Ectodermal cell (in vitro differentiated cells): ENCODE measurements around the gene TPO.
"Not testable (repeated sequence)": the region's sequence is repeated elsewhere in the genome, so short reads cannot be mapped to it uniquely, and the experiment has no call there.

Experiments
- H3K27ac ChIP-seq: 2 replicates; pipeline ENCODE4 v1.7.0; 2013; ENCODE audit warnings: mild to moderate bottlenecking, low read depth, low read length; ENCODE audit not compliant: insufficient read depth, poor library complexity, severe bottlenecking
- H3K27me3 ChIP-seq: 2 replicates; pipeline ENCODE4 v1.7.0; 2013; ENCODE audit warnings: mild to moderate bottlenecking, low read length; ENCODE audit not compliant: insufficient read depth, control insufficient read depth, poor library complexity, severe bottlenecking
- H3K36me3 ChIP-seq: one replicate; pipeline ENCODE4 v1.7.0; 2013; ENCODE audit warnings: low read length; ENCODE audit not compliant: control insufficient read depth, insufficient read depth
- H3K4me1 ChIP-seq: one replicate; pipeline ENCODE4 v1.7.0; 2013; ENCODE audit warnings: low read length; ENCODE audit not compliant: control insufficient read depth, insufficient read depth
- H3K4me3 ChIP-seq: 2 replicates; pipeline ENCODE4 v1.7.0; 2013; ENCODE audit warnings: low read depth, low read length, control low read depth; ENCODE audit not compliant: insufficient read depth
- H3K9me3 ChIP-seq: 2 replicates; pipeline ENCODE4 v1.7.0; 2013; ENCODE audit warnings: mild to moderate bottlenecking, low read length, moderate library complexity; ENCODE audit not compliant: control insufficient read depth
- WGBS, 2 experiments: methylation state at CpG; one replicate each; pipeline ENCODE4 v1.1.7; 2013; ENCODE audit warnings: missing lambda C conversion rate in 2 of 2; 5-methylcytosine and 5-hydroxymethylcytosine counted together

Gene TPO

GRCh38 chr2:1510176-1510575 lies 96.9 kb downstream of the TPO start:
- H3K9me3 ChIP-seq, result no peaks in the 10 kb centered on the region
- H3K27me3 ChIP-seq, result no peaks in the 10 kb centered on the region
- H3K4me1 ChIP-seq, result no peaks in the 10 kb centered on the region
- H3K27ac ChIP-seq, result no peak overlapping the region
- 82 to 87% methylated on average over 4 of the region's 4 CpGs for WGBS, 2 experiments
- no peaks in the 10 kb centered on the region for H3K36me3 ChIP-seq
- no peak overlapping the region for H3K4me3 ChIP-seq

GRCh38 chr2:1511455-1511854 lies 98.2 kb downstream of the TPO start:
- no peak overlapping the region for H3K4me3 ChIP-seq
- H3K4me1 ChIP-seq, result no peaks in the 10 kb centered on the region
- no peak overlapping the region for H3K27ac ChIP-seq
- no peaks in the 10 kb centered on the region for H3K36me3 ChIP-seq
- H3K27me3 ChIP-seq, result no peaks in the 10 kb centered on the region
- no peaks in the 10 kb centered on the region for H3K9me3 ChIP-seq
- 73% methylated on average over 5 to 6 of the region's 6 CpGs for WGBS, 2 experiments

GRCh38 chr2:1512321-1513289 lies 99.3 kb downstream of the TPO start:
- Histone ChIP-seq H3K4me3 (no peak overlapping the region), H3K9me3 (no peaks in the 10 kb centered on the region), H3K36me3 (no peaks in the 10 kb centered on the region), H3K27ac (no peak overlapping the region), H3K27me3 (no peaks in the 10 kb centered on the region), H3K4me1 (no peaks in the 10 kb centered on the region)
- 92% methylated on average over 36 of the region's 36 CpGs for WGBS, 2 experiments

- Histone ChIP-seq H3K27me3 (no peaks in the 10 kb centered on the region), H3K36me3 (no peaks in the 10 kb centered on the region), H3K4me1 (no peaks in the 10 kb centered on the region), H3K9me3 (no peaks in the 10 kb centered on the region), H3K27ac (no peak overlapping the region), H3K4me3 (no peak overlapping the region)
- WGBS, 2 experiments, result 87 to 88% methylated on average over 18 of the region's 18 CpGs
These were observed 101.3 kb downstream of the TPO start for GRCh38 chr2:1514391-1515072.

GRCh38 chr2:1515073-1515430 lies 101.8 kb downstream of the TPO start:
- Histone ChIP-seq H3K4me3 (no peak overlapping the region), H3K27ac (no peak overlapping the region), H3K36me3 (no peaks in the 10 kb centered on the region), H3K4me1 (no peaks in the 10 kb centered on the region), H3K27me3 (no peaks in the 10 kb centered on the region), H3K9me3 (no peaks in the 10 kb centered on the region)
- 80 to 84% methylated on average over 8 of the region's 8 CpGs for WGBS, 2 experiments

- H3K36me3 ChIP-seq, result no peaks in the 10 kb centered on the region
- no peaks in the 10 kb centered on the region for H3K4me1 ChIP-seq
- no peaks in the 10 kb centered on the region for H3K27me3 ChIP-seq
- H3K9me3 ChIP-seq, result no peaks in the 10 kb centered on the region
- no peak overlapping the region for H3K4me3 ChIP-seq
- 93% methylated on average over 23 of the region's 23 CpGs for WGBS, 2 experiments
- no peak overlapping the region for H3K27ac ChIP-seq
These were observed 102.9 kb downstream of the TPO start for GRCh38 chr2:1515986-1516797.

- WGBS, 2 experiments, result 93% methylated on average over 7 of the region's 7 CpGs
- H3K27me3 ChIP-seq, result no peaks in the 10 kb centered on the region
- no peaks in the 10 kb centered on the region for H3K9me3 ChIP-seq
- H3K27ac ChIP-seq, result no peak overlapping the region
- H3K4me3 ChIP-seq, result no peak overlapping the region
- no peaks in the 10 kb centered on the region for H3K36me3 ChIP-seq
- no peaks in the 10 kb centered on the region for H3K4me1 ChIP-seq
These were observed 103.5 kb downstream of the TPO start for GRCh38 chr2:1516798-1517060.

GRCh38 chr2:1517291-1517690 lies 104.0 kb downstream of the TPO start:
- not testable (repeated sequence) for H3K36me3 ChIP-seq, H3K4me1 ChIP-seq, H3K9me3 ChIP-seq, H3K27ac ChIP-seq, H3K4me3 ChIP-seq, H3K27me3 ChIP-seq
- WGBS, 2 experiments, result 92 to 94% methylated on average over 5 of the region's 5 CpGs

- H3K27me3 ChIP-seq, result no peaks in the 10 kb centered on the region
- H3K27ac ChIP-seq, result no peak overlapping the region
- no peaks in the 10 kb centered on the region for H3K9me3 ChIP-seq
- 93 to 94% methylated on average over 5 of the region's 5 CpGs for WGBS, 2 experiments
- H3K36me3 ChIP-seq, result no peaks in the 10 kb centered on the region
- H3K4me3 ChIP-seq, result no peak overlapping the region
- no peaks in the 10 kb centered on the region for H3K4me1 ChIP-seq
These were observed 104.5 kb downstream of the TPO start for GRCh38 chr2:1517786-1518185.

- Histone ChIP-seq H3K27ac (no peak overlapping the region), H3K36me3 (no peaks in the 10 kb centered on the region), H3K4me1 (no peaks in the 10 kb centered on the region), H3K27me3 (no peaks in the 10 kb centered on the region), H3K9me3 (no peaks in the 10 kb centered on the region), H3K4me3 (no peak overlapping the region)
- WGBS, 2 experiments, result 95 to 98% methylated on average over 3 of the region's 3 CpGs
These were observed 105.1 kb downstream of the TPO start for GRCh38 chr2:1518331-1518803.
